ENCODE data around the gene TMOD2.

- TF ChIP-seq, protein P1, sequence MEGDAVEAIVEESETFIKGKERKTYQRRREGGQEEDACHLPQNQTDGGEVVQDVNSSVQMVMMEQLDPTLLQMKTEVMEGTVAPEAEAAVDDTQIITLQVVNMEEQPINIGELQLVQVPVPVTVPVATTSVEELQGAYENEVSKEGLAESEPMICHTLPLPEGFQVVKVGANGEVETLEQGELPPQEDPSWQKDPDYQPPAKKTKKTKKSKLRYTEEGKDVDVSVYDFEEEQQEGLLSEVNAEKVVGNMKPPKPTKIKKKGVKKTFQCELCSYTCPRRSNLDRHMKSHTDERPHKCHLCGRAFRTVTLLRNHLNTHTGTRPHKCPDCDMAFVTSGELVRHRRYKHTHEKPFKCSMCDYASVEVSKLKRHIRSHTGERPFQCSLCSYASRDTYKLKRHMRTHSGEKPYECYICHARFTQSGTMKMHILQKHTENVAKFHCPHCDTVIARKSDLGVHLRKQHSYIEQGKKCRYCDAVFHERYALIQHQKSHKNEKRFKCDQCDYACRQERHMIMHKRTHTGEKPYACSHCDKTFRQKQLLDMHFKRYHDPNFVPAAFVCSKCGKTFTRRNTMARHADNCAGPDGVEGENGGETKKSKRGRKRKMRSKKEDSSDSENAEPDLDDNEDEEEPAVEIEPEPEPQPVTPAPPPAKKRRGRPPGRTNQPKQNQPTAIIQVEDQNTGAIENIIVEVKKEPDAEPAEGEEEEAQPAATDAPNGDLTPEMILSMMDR (IDR thresholded peaks at IDR 0.05): no peak
- TF ChIP-seq POLR2A (IDR thresholded peaks at IDR 0.05): no peak
- TF ChIP-seq EP300 (IDR thresholded peaks at IDR 0.05; ENCODE audit: low read depth): no peak
These were observed 113.1 kb downstream of the TMOD2 start for GRCh38 chr15:51864408-51865056.

Measured in transverse colon (tissue), 3 donors.